GM18909 (cell line): ENCODE measurements around the gene TP53TG3E.
"Not testable (repeated sequence)": the region's sequence is repeated elsewhere in the genome, so short reads cannot be mapped to it uniquely, and the experiment has no call there.

Experiments used
- ATAC-seq: cut with Tn5 transposase; IDR thresholded peaks from one replicate; pipeline ENCODE4 v1.9.1; 2021; ENCODE audit warnings: mild to moderate bottlenecking; ENCODE audit not compliant: unreplicated experiment, poor library complexity

The TP53TG3E gene

GRCh38 chr16:33304006-33304405 lies at the start of gene TP53TG3E:
Gene TP53TG3E, plus strand, starts transcription at chr16:33304306. Its CDS starts 68 bp downstream, at chr16:33304374.
- not testable (repeated sequence) for ATAC-seq

DNA sequence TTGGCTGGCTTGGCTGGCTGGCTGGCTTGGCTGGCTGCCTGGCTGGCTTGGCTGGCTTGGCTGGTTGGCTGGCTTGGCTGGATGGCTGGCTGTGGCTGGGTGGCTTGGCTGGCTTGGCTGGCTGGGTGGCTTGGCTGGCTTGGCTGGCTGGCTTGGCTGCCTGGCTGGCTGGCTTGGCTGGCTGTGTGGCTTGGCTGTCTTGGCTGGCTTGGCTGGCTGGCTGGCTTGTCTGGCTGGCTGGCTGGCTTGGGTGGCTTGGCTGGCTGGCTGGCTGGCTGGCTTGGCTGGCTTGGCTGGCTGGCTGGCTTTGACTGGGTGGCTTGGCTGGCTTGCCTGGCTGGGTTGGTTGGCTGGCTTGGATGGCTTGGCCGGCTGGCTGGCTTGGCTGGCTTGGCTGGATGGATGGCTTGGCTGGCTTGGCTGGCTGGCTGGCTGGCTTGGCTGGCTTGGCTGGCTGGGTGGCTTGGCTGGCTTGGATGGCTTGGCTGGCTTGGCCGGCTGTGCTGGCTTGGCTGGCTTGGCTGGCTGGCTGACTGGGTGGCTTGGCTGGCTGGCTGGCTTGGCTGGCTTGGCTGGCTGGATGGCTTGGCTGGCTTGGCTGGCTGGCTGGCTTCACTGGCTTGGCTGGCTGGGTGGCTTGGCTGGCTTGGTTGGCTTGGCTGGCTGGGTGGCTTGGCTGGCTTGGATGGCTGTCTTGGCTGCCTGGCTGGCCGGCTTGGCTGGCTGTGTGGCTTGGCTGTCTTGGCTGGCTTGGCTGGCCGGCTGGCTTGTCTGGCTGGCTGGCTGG lies 32.3 kb downstream of the TP53TG3E start:
- ATAC-seq, result not testable (repeated sequence)

DNA sequence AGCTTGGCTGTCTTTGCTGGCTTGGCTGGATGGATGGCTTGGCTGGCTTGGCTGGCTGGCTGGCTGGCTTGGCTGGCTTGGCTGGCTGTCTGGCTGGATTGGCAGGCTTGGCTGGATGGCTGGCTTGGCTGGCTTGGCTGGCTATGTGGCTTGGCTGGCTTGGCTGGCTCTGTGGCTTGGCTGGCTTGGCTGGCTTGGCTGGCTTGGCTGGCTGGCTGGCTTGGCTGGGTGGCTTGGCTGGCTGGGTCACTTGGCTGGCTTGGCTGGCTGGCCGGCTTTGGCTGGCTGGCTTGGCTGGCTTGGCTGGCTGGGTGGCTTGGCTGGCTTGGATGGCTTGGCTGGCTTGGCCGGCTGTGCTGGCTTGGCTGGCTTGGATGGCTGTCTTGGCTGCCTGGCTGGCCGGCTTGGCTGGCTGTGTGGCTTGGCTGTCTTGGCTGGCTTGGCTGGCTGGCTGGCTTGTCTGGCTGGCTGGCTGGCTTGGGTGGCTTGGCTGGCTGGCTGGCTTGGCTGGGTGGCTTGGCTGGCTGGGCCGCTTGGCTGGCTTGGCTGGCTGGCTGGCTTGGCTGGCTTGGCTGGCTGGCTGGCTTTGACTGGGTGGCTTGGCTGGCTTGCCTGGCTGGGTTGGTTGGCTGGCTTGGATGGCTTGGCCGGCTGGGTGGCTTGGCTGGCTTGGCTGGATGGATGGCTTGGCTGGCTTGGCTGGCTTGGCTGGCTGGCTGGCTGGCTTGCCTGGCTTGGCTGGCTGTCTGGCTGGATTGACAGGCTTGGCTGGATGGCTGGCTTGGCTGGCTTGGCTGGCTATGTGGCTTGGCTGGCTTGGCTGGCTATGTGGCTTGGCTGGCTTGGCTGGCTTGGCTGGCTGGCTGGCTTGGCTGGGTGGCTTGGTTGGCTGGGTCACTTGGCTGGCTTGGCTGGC lies 33.8 kb downstream of the TP53TG3E start:
- ATAC-seq, result not testable (repeated sequence)

- not testable (repeated sequence) for ATAC-seq
Observed at GRCh38 chr16:33338543-33338951, 34.4 kb downstream of the TP53TG3E start.

GRCh38 chr16:33339093-33340061 lies 35.3 kb downstream of the TP53TG3E start:
- ATAC-seq, result not testable (repeated sequence)
